GM12865 (cell line): ENCODE measurements around the gene HELLS.
"Not testable (repeated sequence)": the region's sequence is repeated elsewhere in the genome, so short reads cannot be mapped to it uniquely, and the experiment has no call there.

Source experiments
- DNase-seq: peaks from one replicate; pipeline ENCODE4 v3.0.0; 2010; ENCODE audit warnings: low read depth
- H3K4me3 ChIP-seq: 2 replicates; pipeline ENCODE4 v1.5.1; 2011; ENCODE audit warnings: mild to moderate bottlenecking, low read depth, low read length, control low read depth
- TF ChIP-seq, protein P1 (sequence below): IDR thresholded peaks from 2 replicates; pipeline ENCODE4 v1.5.1; 2011; ENCODE audit warnings: low read length, control low read depth, low read depth, inconsistent platforms; ENCODE audit not compliant: insufficient read depth; ENCODE audit errors: missing control alignments

The HELLS gene

DNA sequence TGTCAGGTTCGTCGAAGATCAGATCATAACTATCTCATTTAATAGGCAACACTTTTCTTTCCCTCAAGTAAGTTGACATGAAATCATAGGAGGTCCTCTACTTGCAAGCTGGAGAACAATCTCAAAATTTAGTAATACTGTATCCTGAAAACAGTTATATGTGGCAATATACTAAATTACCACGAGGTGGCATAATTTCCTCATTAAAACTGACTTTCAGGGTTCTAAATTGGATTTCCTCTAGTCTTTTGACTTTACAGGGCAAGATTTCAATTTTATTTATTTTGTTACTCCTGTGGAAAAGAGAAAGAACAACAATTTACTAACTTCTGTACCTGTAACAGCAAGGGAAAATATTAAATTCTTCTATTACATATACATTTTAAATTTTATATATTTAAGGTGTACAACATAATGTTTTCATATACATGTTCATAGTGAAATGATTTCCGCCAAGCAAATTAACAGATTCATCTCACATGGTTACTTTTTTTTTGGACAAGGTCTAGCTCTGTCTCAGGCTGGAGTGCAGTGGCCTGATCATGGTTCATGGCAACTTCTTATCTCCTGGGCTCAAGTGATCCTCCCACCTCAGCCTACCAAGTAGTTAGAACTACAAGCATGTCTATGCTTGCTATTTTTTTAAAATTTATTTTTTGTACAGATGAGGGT, 84.6 kb downstream of the HELLS start:
- peak; percentile 37 for DNase-seq
- H3K4me3 ChIP-seq, result no peak overlapping the region
- TF ChIP-seq, protein P1, sequence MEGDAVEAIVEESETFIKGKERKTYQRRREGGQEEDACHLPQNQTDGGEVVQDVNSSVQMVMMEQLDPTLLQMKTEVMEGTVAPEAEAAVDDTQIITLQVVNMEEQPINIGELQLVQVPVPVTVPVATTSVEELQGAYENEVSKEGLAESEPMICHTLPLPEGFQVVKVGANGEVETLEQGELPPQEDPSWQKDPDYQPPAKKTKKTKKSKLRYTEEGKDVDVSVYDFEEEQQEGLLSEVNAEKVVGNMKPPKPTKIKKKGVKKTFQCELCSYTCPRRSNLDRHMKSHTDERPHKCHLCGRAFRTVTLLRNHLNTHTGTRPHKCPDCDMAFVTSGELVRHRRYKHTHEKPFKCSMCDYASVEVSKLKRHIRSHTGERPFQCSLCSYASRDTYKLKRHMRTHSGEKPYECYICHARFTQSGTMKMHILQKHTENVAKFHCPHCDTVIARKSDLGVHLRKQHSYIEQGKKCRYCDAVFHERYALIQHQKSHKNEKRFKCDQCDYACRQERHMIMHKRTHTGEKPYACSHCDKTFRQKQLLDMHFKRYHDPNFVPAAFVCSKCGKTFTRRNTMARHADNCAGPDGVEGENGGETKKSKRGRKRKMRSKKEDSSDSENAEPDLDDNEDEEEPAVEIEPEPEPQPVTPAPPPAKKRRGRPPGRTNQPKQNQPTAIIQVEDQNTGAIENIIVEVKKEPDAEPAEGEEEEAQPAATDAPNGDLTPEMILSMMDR, result peak; percentile 45

DNA sequence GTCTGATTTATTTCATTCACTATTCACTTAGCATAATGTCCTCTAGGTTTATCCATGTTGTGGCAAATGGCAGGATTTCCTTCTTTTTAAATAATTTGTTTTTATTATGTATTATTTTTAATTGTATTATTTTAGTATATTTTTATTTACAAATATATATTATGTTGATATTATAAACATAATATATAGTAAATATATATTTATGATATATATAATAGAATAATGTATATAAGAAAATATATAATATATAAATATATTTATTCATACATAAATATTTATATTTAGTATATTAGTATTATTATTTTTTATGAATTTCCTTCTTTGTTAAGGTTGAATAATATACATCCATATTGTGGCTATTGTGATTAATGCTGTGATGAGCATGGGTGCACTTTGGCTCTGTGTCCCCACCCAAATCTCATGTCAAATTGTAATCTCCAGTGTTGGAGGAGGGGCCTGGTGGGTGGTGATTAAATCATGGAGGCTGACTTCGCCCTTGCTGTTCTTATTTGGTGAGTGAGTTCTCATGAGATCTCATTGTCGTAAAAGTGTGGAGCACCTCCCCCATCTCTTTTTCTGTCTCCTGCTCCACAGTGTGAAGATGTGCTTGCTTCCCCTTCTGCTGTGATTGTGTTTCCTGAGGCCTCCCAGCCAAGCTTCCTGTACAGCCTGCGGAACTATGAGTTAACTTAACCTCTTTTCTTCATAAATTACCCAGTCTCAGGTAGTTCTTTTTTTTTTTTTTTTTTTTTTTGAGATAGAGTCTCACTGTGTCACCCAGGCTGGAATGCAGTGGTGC, 85.7 kb downstream of the HELLS start:
- TF ChIP-seq, protein P1, result no peak

DNA sequence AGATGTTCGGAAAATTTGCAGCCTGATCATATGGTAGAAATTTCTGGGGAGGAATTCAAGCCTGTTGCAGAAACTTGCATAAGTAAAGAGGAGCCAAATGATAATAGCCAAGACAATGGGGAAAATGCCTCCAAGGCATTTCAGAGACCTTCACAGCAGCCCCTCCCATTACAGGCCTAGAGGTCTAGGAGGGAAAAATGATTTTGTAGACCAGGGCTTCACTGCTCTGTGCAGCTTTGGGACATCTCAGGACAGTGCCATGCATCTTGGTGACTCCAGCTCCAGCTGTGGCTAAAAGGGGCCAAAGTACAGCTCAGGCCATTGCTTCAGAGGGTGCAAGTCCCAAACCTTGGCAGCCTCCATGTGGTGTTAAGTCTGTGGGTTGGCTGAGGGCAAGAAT, 87.4 kb downstream of the HELLS start:
- DNase-seq, result no peak
- no peak overlapping the region for H3K4me3 ChIP-seq
- TF ChIP-seq, protein P1, result no peak

More for the DNA sequence above, 85.7 kb downstream of the HELLS start:
- no peak overlapping the region for H3K4me3 ChIP-seq
- no peak for DNase-seq

DNA sequence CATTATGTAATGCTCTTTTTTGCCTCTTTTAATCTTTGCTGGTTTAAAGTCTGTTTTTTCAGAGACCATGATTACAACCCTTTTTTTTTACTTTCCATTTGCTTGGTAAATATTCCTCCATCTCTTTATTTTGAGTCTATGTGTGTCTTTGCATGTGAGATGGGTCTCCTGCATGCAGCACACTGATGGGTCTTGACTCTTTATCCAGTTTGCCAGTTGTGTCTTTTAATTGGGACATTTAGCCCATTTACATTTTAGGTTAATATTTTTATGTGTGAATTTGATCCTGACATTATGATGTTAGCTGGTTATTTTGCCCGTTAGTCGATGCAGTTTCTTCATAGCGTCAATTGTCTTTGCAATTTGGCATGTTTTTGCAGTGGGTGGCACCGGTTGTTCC, 92.5 kb downstream of the HELLS start:
- H3K4me3 ChIP-seq, DNase-seq: not testable (repeated sequence)

DNA sequence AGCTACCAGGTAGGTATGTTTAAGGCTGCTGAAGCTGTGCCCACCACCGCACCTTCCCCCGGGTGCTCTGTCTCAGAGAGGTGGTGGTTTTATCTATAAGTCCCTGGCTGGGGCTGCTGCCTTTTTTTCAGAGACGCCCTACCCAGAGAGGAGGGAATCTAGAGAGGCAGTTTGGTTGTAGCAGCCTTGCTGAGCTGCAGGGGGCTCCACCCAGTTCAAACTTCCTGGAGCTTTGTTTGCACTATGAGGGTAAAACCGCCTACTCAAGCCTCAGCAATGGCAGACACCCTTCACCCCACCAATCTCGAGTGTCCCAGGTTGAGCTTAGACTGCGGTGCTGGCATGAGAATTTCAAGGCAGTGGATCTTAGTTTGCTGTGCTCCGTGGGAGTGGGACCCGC, 94.3 kb downstream of the HELLS start:
- TF ChIP-seq, protein P1, result no peak
- no peak for DNase-seq
- H3K4me3 ChIP-seq, result no peak overlapping the region

DNA sequence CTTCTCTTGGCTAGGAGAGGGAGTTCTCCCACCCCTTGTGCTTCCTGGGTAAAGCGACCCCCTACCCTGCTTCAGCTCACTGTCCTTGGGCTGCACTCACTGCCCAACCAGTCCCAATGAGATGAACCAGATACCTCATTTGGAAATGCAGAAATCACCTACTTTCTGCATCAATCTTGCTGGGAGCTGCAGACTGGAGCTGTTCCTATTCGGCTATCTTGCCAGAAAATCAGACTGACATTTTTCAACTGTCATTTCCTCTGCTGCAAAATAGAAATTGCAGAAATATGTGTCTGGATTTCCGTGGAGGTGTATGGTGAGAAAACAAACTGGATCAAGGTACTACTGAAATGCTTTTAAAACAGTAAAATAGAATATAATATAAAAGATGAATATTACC, 95.0 kb downstream of the HELLS start:
- DNase-seq, result no peak
- no peak overlapping the region for H3K4me3 ChIP-seq
- TF ChIP-seq, protein P1, result no peak

DNA sequence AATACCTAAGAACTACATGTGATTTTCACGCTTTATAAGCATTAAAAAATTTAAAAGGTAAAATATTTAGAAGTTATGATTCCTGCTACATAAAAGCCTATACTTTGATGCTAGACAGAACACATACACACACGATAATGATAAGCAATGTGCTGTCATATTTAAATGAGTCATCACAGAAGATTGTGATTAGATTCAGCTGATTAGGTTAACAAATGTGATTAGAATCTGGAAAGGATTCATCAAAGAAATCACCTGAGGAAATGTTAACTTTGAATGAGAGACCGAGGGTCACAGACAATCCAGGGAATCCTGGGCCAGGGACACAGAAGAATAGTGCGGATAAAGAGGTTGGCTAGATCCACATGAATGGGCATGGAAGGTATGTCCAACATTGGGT, 95.9 kb downstream of the HELLS start:
- no peak overlapping the region for H3K4me3 ChIP-seq
- TF ChIP-seq, protein P1, result no peak
- DNase-seq, result no peak
